Measurements from ENCODE around the gene KAZALD1. TPM values are rescaled to one million over a fixed set of nuclear protein-coding genes. Genes with fewer than 3 reads are reported as not detected.

KAZALD1 gene
- total RNA-seq, 1 experiment from 2014 or later = 24.9 TPM

DNA sequence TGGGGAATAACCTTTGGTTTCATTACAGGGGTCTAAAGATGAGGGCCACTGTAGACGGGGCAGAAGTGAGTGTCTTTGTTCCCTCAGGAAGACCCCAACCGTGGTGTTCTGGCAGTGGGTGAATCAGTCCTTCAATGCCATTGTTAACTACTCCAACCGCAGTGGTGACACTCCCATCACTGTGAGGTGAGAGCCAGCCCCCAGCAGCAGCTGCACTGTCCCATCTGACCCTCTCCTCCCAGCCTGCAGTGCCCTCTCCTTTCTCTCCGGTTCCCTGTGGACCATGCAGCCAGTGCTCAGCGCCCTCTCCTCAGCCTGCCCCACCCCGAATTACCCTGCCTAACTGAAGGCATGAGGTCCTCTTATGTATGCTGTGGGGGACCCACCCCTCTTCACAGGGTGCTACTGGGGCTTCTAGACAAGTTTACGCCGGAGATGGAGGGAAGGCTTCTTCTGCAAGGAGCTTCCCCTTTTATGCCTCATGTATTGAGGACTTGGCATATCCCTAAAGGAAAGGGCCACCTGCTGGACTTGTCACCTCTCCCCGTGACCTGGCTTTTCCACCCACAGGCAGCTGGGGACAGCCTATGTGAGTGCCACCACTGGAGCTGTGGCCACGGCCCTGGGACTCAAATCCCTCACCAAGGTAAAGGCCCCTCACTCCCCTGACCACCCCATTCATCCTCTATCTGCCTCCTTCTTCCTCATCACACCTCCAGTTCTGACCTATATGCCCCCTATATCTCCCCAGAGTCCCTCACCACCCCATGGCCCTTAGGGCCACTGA, 25.7 kb upstream of the KAZALD1 start:
- Histone ChIP-seq H3K27me3 (ENCODE audit: low read length) (no peaks in the 10 kb centered on the region), H2AFZ (ENCODE audit: low read length) (no peak overlapping the region), H3K79me2 (ENCODE audit: low read length) (peaks cover 16% of the 10 kb centered on the region), H3K9me3 (ENCODE audit: low read length) (no peaks in the 10 kb centered on the region), H3K36me3 (ENCODE audit: low read depth, low read length) (peaks cover 9% of the 10 kb centered on the region; the same call in 1 of the 2 replicates), H3K4me3 (ENCODE audit: low read length) (no peak overlapping the region), H3K27ac (ENCODE audit: low read length) (no peak overlapping the region), H3F3A (ENCODE audit: low read length, unreplicated experiment) (no peaks in the 10 kb centered on the region), H3K9ac (ENCODE audit: low read length) (no peak overlapping the region), H4K20me1 (ENCODE audit: low read length) (no peaks in the 10 kb centered on the region), H3K9me2 (replicated peaks; ENCODE audit: low read length) (no peaks in the 10 kb centered on the region), H3K4me1 (ENCODE audit: insufficient read depth, low read length) (peaks cover 8% of the 10 kb centered on the region), H3K4me2 (ENCODE audit: low read length) (no peak overlapping the region)
- ChIA-PET POLR2A (ENCODE audit: unreplicated experiment) (no interaction called here), CTCF (no interaction called here)
- BruUV-seq (replicated peaks) = no TSS peak
- intact Hi-C loops (cut with micrococcal nuclease) = no loop called here
- no peak for TF ChIP-seq EZH2phosphoT487 (IDR thresholded peaks at IDR 0.05; ENCODE audit: borderline replicate concordance, low read length)
- TF ChIP-seq, protein P1, sequence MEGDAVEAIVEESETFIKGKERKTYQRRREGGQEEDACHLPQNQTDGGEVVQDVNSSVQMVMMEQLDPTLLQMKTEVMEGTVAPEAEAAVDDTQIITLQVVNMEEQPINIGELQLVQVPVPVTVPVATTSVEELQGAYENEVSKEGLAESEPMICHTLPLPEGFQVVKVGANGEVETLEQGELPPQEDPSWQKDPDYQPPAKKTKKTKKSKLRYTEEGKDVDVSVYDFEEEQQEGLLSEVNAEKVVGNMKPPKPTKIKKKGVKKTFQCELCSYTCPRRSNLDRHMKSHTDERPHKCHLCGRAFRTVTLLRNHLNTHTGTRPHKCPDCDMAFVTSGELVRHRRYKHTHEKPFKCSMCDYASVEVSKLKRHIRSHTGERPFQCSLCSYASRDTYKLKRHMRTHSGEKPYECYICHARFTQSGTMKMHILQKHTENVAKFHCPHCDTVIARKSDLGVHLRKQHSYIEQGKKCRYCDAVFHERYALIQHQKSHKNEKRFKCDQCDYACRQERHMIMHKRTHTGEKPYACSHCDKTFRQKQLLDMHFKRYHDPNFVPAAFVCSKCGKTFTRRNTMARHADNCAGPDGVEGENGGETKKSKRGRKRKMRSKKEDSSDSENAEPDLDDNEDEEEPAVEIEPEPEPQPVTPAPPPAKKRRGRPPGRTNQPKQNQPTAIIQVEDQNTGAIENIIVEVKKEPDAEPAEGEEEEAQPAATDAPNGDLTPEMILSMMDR (conservative IDR thresholded peaks at IDR 0.05; ENCODE audit: low read depth, low read length) = no peak
- no peak for TF ChIP-seq EZH2 (IDR thresholded peaks at IDR 0.05; ENCODE audit: low read length, unreplicated experiment)
- ATAC-seq = no peak
- DNase-seq = no peak

DNA sequence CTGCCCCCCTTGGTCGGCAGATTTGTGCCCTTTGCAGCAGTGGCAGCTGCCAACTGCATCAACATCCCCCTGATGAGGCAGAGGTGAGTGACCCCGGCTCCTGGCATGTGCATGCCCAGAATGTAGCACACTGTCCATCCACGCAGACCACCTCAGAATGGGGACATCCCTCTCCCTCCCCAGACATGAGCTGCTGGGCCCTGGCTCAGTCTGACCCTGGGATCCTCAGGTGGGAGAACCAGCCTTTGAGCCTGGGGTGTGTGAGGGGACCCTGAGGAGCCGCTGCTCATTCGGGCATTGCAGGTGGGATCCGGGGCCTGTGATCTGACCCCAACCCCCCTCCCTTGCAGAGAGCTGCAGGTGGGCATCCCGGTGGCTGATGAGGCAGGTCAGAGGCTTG, 25.1 kb upstream of the KAZALD1 start:
- ChIA-PET POLR2A (ENCODE audit: unreplicated experiment) (no interaction called here), CTCF (no interaction called here)
- Histone ChIP-seq H3K9me3 (ENCODE audit: low read length) (no peaks in the 10 kb centered on the region), H3K9me2 (replicated peaks; ENCODE audit: low read length) (no peaks in the 10 kb centered on the region), H4K20me1 (ENCODE audit: low read length) (no peaks in the 10 kb centered on the region), H3K27me3 (ENCODE audit: low read length) (no peaks in the 10 kb centered on the region), H3K9ac (ENCODE audit: low read length) (no peak overlapping the region), H3K4me1 (ENCODE audit: insufficient read depth, low read length) (peaks cover 8% of the 10 kb centered on the region), H3K79me2 (ENCODE audit: low read length) (peaks cover 16% of the 10 kb centered on the region), H3K4me3 (ENCODE audit: low read length) (no peak overlapping the region), H3F3A (ENCODE audit: low read length, unreplicated experiment) (no peaks in the 10 kb centered on the region), H2AFZ (ENCODE audit: low read length) (no peak overlapping the region), H3K27ac (ENCODE audit: low read length) (no peak overlapping the region), H3K36me3 (ENCODE audit: low read depth, low read length) (peaks cover 9% of the 10 kb centered on the region; the same call in 1 of the 2 replicates), H3K4me2 (ENCODE audit: low read length) (no peak overlapping the region)
- DNase-seq (no peak), ATAC-seq (no peak)
- intact Hi-C loops (cut with micrococcal nuclease) = no loop called here
- no TSS peak for BruUV-seq (replicated peaks)
- TF ChIP-seq, protein P1 (conservative IDR thresholded peaks at IDR 0.05; ENCODE audit: low read depth, low read length) = no peak
- no peak for TF ChIP-seq EZH2 (IDR thresholded peaks at IDR 0.05; ENCODE audit: low read length, unreplicated experiment)
- TF ChIP-seq EZH2phosphoT487 (IDR thresholded peaks at IDR 0.05; ENCODE audit: borderline replicate concordance, low read length) = no peak

GRCh38 chr10:101038484-101038883, 23.3 kb upstream of the KAZALD1 start:
- Histone ChIP-seq H3K4me3 (ENCODE audit: low read length) (no peak overlapping the region), H3K9me2 (replicated peaks; ENCODE audit: low read length) (no peaks in the 10 kb centered on the region), H3K9ac (ENCODE audit: low read length) (no peak overlapping the region), H3K9me3 (ENCODE audit: low read length) (no peaks in the 10 kb centered on the region), H3F3A (ENCODE audit: low read length, unreplicated experiment) (no peaks in the 10 kb centered on the region), H3K27me3 (ENCODE audit: low read length) (no peaks in the 10 kb centered on the region), H2AFZ (ENCODE audit: low read length) (no peak overlapping the region), H4K20me1 (ENCODE audit: low read length) (no peaks in the 10 kb centered on the region), H3K36me3 (ENCODE audit: low read depth, low read length) (peaks cover 9% of the 10 kb centered on the region; the same call in 1 of the 2 replicates), H3K4me1 (ENCODE audit: insufficient read depth, low read length) (peaks cover 11% of the 10 kb centered on the region), H3K79me2 (ENCODE audit: low read length) (peaks cover 10% of the 10 kb centered on the region), H3K27ac (ENCODE audit: low read length) (no peak overlapping the region), H3K4me2 (ENCODE audit: low read length) (no peak overlapping the region)
- POLR2A ChIA-PET (ENCODE audit: unreplicated experiment) = no interaction called here
- ATAC-seq = no peak
- intact Hi-C loops (cut with micrococcal nuclease) = no loop called here
- CTCF ChIA-PET = no interaction called here
- no peak for TF ChIP-seq EZH2phosphoT487 (IDR thresholded peaks at IDR 0.05; ENCODE audit: borderline replicate concordance, low read length)
- TF ChIP-seq EZH2 (IDR thresholded peaks at IDR 0.05; ENCODE audit: low read length, unreplicated experiment) = no peak
- TF ChIP-seq, protein P1 (conservative IDR thresholded peaks at IDR 0.05; ENCODE audit: low read depth, low read length) = no peak
- BruUV-seq (replicated peaks) = no TSS peak
- DNase-seq = no peak
